Coronary artery (tissue), 2 donors: ENCODE results near the gene TMEM19.

Source experiments
- DNase-seq: peaks from one replicate; pipeline ENCODE4 v3.0.0-alpha.2; 2017; ENCODE audit warnings: low spot score
- H3K27ac ChIP-seq, 2 donors: fragments of 200-600 bp; sonication (generic); one replicate each; pipeline ENCODE4 v1.5.1; 2016 to 2019
- H3K4me3 ChIP-seq: fragments of 200-600 bp; sonication (generic); 2 replicates; pipeline ENCODE4 v1.5.1; 2016; ENCODE audit warnings: mild to moderate bottlenecking, moderate library complexity
- TF ChIP-seq, protein P1 (sequence below): fragments of 200-600 bp; sonication (generic); IDR thresholded peaks from one replicate; pipeline ENCODE4 v1.5.1; 2019; ENCODE audit warnings: antibody characterized with exemption

TMEM19 gene

DNA sequence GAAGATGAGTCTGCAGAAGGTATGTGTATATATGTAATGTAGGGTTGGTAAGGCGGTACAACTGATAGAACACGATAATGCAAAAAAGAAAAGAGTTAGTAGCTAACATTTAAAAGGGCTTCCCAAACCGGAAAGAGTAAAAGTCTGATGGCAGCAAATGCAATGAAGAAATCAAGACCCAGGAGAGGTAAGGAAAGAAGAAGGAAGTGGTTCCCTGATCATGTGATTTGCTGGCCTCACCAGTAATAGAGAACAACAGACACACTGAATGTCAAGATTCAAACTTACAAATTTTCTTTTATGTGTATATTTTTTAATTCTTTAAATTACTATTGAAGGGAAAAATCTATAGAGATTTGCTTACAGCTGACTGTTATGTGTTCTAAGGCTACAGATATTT, 40.6 kb upstream of the TMEM19 start:
- DNase-seq: no peak

DNA sequence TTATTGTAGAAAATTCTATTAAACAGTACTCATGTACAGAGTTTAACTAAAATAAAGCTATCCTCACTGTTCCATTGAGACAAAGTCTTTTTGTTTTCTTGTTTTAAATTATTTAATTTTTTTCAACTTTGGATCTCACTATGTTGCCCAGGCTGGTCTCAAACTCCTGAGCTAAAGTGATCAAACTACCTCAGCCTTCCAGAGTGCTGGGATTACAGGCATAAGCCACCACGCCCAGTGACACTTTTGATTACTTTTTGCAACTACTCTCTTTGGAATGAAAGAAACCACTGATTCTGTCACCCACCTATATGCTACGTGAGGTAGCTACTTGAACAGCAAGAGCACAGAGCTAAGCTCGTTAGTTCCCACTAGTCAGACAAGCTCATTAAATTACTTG, 39.4 kb upstream of the TMEM19 start:
- TF ChIP-seq, protein P1, sequence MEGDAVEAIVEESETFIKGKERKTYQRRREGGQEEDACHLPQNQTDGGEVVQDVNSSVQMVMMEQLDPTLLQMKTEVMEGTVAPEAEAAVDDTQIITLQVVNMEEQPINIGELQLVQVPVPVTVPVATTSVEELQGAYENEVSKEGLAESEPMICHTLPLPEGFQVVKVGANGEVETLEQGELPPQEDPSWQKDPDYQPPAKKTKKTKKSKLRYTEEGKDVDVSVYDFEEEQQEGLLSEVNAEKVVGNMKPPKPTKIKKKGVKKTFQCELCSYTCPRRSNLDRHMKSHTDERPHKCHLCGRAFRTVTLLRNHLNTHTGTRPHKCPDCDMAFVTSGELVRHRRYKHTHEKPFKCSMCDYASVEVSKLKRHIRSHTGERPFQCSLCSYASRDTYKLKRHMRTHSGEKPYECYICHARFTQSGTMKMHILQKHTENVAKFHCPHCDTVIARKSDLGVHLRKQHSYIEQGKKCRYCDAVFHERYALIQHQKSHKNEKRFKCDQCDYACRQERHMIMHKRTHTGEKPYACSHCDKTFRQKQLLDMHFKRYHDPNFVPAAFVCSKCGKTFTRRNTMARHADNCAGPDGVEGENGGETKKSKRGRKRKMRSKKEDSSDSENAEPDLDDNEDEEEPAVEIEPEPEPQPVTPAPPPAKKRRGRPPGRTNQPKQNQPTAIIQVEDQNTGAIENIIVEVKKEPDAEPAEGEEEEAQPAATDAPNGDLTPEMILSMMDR: no peak
- Histone ChIP-seq H3K4me3 (no peak overlapping the region), H3K27ac (no peak overlapping the region)
- DNase-seq: no peak

More for the DNA sequence above, 40.6 kb upstream of the TMEM19 start:
- H3K27ac ChIP-seq: no peak overlapping the region
- no peak overlapping the region for H3K4me3 ChIP-seq
- TF ChIP-seq, protein P1: no peak

DNA sequence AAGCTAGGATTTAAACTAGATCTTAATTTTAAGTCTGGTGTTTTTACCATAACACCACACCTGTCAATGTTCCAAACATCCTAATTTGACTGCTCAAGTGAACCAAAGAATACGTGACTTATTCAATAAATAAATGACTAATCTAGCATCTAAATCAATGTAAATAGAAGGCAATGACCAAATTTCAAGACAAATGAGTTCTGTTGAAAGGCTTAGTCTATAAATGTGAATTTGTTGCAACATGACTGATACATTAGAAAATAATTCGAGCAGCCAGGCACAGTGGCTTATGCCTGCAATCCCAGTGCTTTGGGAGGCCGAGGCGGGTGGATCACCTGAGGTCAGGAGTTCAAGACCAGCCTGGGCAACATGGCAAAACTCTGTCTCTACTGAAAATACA, 37.3 kb upstream of the TMEM19 start:
- TF ChIP-seq, protein P1: no peak
- Histone ChIP-seq H3K4me3 (no peak overlapping the region), H3K27ac (no peak overlapping the region)
- DNase-seq: no peak

DNA sequence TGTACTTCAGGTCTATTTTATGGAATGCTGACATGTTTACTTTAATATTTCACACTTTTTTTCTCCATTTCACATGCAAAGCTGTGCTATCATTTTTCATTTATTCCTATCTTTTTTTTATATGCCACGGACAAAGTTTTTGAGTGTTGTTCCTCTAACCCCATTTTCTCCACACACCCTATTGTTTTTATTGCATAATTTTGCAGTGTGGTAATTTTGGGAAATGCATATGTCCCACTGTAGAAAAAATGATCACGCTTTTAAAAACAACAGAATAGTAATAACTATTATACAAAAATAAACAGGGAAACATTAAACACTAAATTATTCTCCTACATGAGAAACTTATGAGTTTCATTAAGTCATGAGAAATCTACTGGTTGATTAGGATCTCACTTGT, 36.5 kb upstream of the TMEM19 start:
- TF ChIP-seq, protein P1: no peak
- DNase-seq: no peak
- no peak overlapping the region for H3K4me3 ChIP-seq
- no peak overlapping the region for H3K27ac ChIP-seq

DNA sequence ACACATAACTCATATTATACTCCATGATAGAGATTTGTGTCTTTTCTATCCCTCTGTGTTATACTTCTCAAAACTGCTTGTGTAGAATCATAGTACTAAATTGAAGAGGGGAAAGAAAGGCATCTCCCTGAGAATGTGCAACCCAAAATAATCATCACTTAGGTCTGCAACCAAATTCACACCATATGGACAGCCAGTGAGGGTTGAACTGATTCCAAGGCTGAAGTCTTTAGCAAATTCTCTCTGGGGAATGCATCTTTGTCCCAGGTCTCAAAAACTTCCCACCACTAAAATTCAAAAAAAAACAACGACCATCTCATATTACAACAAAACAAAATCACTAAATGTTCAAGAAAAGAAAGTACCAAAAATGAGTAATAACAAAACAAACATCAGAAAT, 33.2 kb upstream of the TMEM19 start:
- TF ChIP-seq, protein P1: no peak
- Histone ChIP-seq H3K27ac (no peak overlapping the region), H3K4me3 (no peak overlapping the region)
- no peak for DNase-seq

DNA sequence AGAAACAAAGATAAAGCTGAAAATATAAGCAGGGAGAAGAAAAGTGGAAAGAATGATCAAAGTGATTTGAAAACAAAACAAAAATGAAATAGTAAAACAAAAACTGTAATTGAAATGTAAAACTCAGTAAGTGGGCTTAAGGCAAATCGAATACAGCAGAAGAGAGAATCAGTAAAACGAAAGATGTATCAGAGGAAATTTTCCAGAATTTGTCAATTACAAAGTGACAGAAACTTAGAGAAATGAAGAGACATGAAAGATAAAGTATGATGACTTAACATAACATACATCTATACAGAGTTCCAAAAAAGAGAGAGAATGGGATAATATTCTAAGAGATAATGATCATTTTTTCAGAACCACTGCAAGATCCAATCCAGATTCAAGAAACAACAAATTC, 32.7 kb upstream of the TMEM19 start:
- Histone ChIP-seq H3K27ac (no peak overlapping the region), H3K4me3 (no peak overlapping the region)
- DNase-seq: no peak
- TF ChIP-seq, protein P1: no peak

DNA sequence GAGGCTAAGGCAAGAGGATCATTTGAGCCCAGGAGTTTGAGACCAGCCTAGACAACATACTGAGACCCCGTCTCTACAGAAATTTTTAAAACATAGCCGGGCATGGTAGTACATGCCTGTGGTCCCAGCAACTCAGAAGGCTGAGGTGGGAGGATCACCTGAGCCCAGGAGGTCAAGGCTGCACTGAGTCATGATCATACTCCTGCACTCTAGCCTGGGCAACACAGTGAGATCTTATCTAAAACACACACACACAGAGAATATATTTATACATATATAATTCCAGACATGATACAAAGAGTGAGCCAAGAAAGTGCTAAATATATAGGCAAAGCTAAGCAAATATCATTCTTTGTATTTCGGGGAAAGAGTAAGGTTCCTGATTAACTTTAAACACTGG, 31.7 kb upstream of the TMEM19 start:
- Histone ChIP-seq H3K4me3 (no peak overlapping the region), H3K27ac (no peak overlapping the region)
- TF ChIP-seq, protein P1: no peak
- no peak for DNase-seq
